Panc1 (cell line): Measurements from ENCODE around the gene CFAP43. TPM values are rescaled to one million over a fixed set of nuclear protein-coding genes. Genes with fewer than 3 reads are reported as not detected.

Experiments
- ATAC-seq: fragments of 200-7000 bp; cut with Tn5 transposase; 2 replicates; pipeline ENCODE4 v1.9.1; 2020; ENCODE audit warnings: mild to moderate bottlenecking, moderate library complexity
- BruUV-seq: library from RNA; stranded (reverse); fragments of 400-500 nt; replicated peaks from 2 replicates; lab custom pipeline; 2021; lab: Mats Ljungman, UMichigan
- CTCF ChIA-PET: fragments of 300-600 bp; sonication (Branson Sonifier 250); formaldehyde crosslinking; loops from one replicate; lab custom pipeline; 2022; ENCODE audit warnings: antibody characterized with exemption; lab: Charles Lee
- POLR2A ChIA-PET: fragments of 300-600 bp; sonication (Branson Sonifier 250); formaldehyde crosslinking; loops from one replicate; lab custom pipeline; 2022; ENCODE audit warnings: antibody characterized with exemption; lab: Charles Lee
- DNase-seq: peaks from one replicate; pipeline ENCODE4 v3.0.0-alpha.2; 2010; ENCODE audit warnings: low read depth, low spot score
- H3K27ac ChIP-seq: 2 replicates; pipeline ENCODE4 v1.5.1; 2011; ENCODE audit warnings: mild to moderate bottlenecking, low read length, inconsistent platforms
- H3K27me3 ChIP-seq: fragments of 200-500 bp; sonication (Bioruptor generic); 2 replicates; pipeline ENCODE4 v1.6.0; 2014; ENCODE audit warnings: low read length, inconsistent platforms; ENCODE audit not compliant: control insufficient read depth, insufficient read depth
- H3K36me3 ChIP-seq: fragments of 200-500 bp; sonication (Bioruptor generic); 2 replicates; pipeline ENCODE4 v1.5.1; 2014; ENCODE audit warnings: inconsistent platforms, mild to moderate bottlenecking, low read length, moderate library complexity; ENCODE audit not compliant: control insufficient read depth, insufficient read depth
- H3K4me1 ChIP-seq: 2 replicates; pipeline ENCODE4 v1.5.1; 2011; ENCODE audit warnings: inconsistent platforms, mild to moderate bottlenecking, low read length, moderate library complexity; ENCODE audit not compliant: control insufficient read depth, insufficient read depth
- H3K4me3 ChIP-seq, 2 experiments: 2 replicates each; pipeline ENCODE4 v1.5.1; 2011 to 2012; ENCODE audit warnings: low read depth in 2 of 2, low read length in 2 of 2, mild to moderate bottlenecking in 2 of 2, inconsistent platforms in 1 of 2, moderate library complexity in 1 of 2
- H3K9me3 ChIP-seq: fragments of 200-500 bp; sonication (Bioruptor generic); 2 replicates; pipeline ENCODE4 v1.5.1; 2014; ENCODE audit warnings: low read depth, mild to moderate bottlenecking, inconsistent platforms, low read length, moderate library complexity; ENCODE audit not compliant: control insufficient read depth, insufficient read depth
- POLR2AphosphoS5 ChIP-seq: IDR thresholded peaks from 2 replicates; pipeline ENCODE4 v1.6.1; 2012; ENCODE audit warnings: mild to moderate bottlenecking, low read depth, low read length, moderate library complexity
- REST ChIP-seq, 2 experiments: IDR thresholded peaks; 2 replicates each; pipeline ENCODE4 v1.6.1; 2011 to 2012; ENCODE audit warnings: low read depth in 2 of 2, control low read depth in 1 of 2, low read length in 1 of 2, mild to moderate bottlenecking in 1 of 2, moderate library complexity in 1 of 2; ENCODE audit not compliant: insufficient read depth in 1 of 2
- SIN3A ChIP-seq: IDR thresholded peaks from 2 replicates; pipeline ENCODE4 v1.6.1; 2012; ENCODE audit warnings: low read depth, mild to moderate bottlenecking, low read length, moderate library complexity, borderline replicate concordance; ENCODE audit not compliant: insufficient read depth
- TCF7L2 ChIP-seq: IDR thresholded peaks from 2 replicates; pipeline ENCODE4 v1.6.1; 2011; ENCODE audit warnings: mild to moderate bottlenecking, low read depth, low read length, inconsistent platforms
- in situ Hi-C: cut with HindIII; loops from 2 replicates; pipeline ENCODE4 v1.10.0; 2016; ENCODE audit warnings: low sequenced_read_pairs, low pct_unique_long_range_greater_than_20kb
- intact Hi-C: fragments of 100-400 bp; cut with micrococcal nuclease; formaldehyde crosslinking; loops from one replicate; pipeline ENCODE4 v1.10.0; 2022; ENCODE audit not compliant: unreplicated experiment
- total RNA-seq: library from RNA; stranded (reverse); gene quantifications from one replicate; pipeline ENCODE4 v1.2.1, GENCODE V29; 2021; ENCODE audit not compliant: unreplicated experiment
- TF ChIP-seq, protein P1 (sequence below): fragments of 450-650 bp; IDR thresholded peaks from 2 replicates; pipeline ENCODE4 v1.5.1; 2017; ENCODE audit warnings: mild to moderate bottlenecking

Gene CFAP43
- total RNA-seq, 1 experiment from 2014 or later, result 0.21 TPM

DNA sequence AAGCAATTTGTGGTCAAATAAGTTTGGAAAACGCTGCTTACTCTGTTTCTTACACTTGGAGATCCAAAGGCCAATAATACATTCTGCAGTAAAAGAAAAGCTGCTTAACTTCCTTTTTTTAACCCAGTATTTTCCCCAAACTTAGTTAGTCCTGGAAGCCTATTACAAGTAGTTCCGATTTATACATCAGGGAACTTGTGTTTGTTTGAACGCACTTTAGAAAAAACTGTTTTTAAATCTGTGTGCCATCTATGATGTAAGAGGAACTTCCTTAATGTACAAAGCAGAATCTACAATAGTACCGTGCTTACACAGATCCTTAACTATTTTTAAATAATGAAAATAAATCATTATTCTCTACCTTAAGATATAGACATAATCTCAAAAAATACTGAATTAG, 87.2 kb downstream of the CFAP43 start:
- Histone ChIP-seq H3K27me3 (peaks cover 32% of the 10 kb centered on the region), H3K4me1 (no peaks in the 10 kb centered on the region), H3K36me3 (no peaks in the 10 kb centered on the region), H3K4me3 (no peak overlapping the region), H3K27ac (no peak overlapping the region), H3K9me3 (no peaks in the 10 kb centered on the region)
- intact Hi-C loops (no loop called here), in situ Hi-C loops (no loop called here)
- TF ChIP-seq SIN3A (no peak), POLR2AphosphoS5 (no peak), REST (IDR thresholded peaks at IDR 0.05; ENCODE audit: insufficient read depth in 1 of 2, low read depth in 2 of 2, low read length in 1 of 2) (no peak)
- ATAC-seq (no peak), DNase-seq (no peak)
- CTCF ChIA-PET, result no interaction called here
- POLR2A ChIA-PET, result no interaction called here
- BruUV-seq, result no TSS peak

GRCh38 chr10:104143829-104144228, 88.3 kb downstream of the CFAP43 start:
- CTCF ChIA-PET, result no interaction called here
- DNase-seq (no peak), ATAC-seq (no peak)
- H3K4me1 ChIP-seq, result no peaks in the 10 kb centered on the region
- POLR2A ChIA-PET, result no interaction called here
- in situ Hi-C loops, result no loop called here
- H3K9me3 ChIP-seq, result no peaks in the 10 kb centered on the region
- intact Hi-C loops, result no loop called here
- no peak overlapping the region for H3K27ac ChIP-seq
- TF ChIP-seq, protein P1, sequence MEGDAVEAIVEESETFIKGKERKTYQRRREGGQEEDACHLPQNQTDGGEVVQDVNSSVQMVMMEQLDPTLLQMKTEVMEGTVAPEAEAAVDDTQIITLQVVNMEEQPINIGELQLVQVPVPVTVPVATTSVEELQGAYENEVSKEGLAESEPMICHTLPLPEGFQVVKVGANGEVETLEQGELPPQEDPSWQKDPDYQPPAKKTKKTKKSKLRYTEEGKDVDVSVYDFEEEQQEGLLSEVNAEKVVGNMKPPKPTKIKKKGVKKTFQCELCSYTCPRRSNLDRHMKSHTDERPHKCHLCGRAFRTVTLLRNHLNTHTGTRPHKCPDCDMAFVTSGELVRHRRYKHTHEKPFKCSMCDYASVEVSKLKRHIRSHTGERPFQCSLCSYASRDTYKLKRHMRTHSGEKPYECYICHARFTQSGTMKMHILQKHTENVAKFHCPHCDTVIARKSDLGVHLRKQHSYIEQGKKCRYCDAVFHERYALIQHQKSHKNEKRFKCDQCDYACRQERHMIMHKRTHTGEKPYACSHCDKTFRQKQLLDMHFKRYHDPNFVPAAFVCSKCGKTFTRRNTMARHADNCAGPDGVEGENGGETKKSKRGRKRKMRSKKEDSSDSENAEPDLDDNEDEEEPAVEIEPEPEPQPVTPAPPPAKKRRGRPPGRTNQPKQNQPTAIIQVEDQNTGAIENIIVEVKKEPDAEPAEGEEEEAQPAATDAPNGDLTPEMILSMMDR, result no peak
- TF ChIP-seq REST (IDR thresholded peaks at IDR 0.05; ENCODE audit: insufficient read depth in 1 of 2, low read depth in 2 of 2, low read length in 1 of 2), result no peak
- no peak for TF ChIP-seq SIN3A
- TF ChIP-seq POLR2AphosphoS5, result no peak
- TF ChIP-seq TCF7L2, result no peak
- H3K36me3 ChIP-seq, result no peaks in the 10 kb centered on the region
- no TSS peak for BruUV-seq
- H3K27me3 ChIP-seq, result peaks cover 27% of the 10 kb centered on the region
- no peak overlapping the region for H3K4me3 ChIP-seq
